Measurements from ENCODE around the gene ADCY7. TPM values are rescaled to one million over a fixed set of nuclear protein-coding genes. Genes with fewer than 3 reads are reported as not detected.

The ADCY7 gene
- total and polyA plus RNA-seq, 2 of the 4 experiments (the other 2 are of a cell fraction): 15.2 to 17.1 TPM

DNA sequence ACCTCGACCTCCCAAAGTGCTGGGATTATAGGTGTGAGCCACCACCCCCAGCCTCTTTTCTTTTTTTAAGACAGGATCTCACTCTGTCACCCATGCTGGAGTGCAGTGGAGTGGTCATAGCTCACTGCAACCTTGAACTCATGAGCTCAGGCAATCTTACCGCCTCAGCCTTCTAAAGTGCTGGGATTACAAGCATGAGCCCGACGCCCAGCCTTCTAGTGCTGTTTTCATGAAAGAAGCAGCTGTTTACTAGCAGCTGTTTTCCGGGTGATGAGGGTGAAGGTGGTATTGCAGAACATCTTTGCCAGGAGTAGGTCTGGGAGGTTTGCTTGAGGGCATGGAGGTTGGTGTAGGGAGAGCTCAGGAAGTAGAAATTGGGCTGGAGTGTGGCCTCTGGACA, 2.0 kb downstream of the ADCY7 start:
- Histone ChIP-seq H3K79me1 (ENCODE audit: low read depth in 1 of 2, low read length in 2 of 2) (peaks cover 16 to 46% of the 10 kb centered on the region in 2 experiments), H4K8ac (ENCODE audit: low read depth in 2 of 2, low read length in 2 of 2) (no peak overlapping the region), H3K9me1 (ENCODE audit: insufficient read depth, low read length) (peaks cover 13% of the 10 kb centered on the region; the same call in 1 of the 2 replicates), H3K56ac (ENCODE audit: extremely low read depth, insufficient read depth, low read length) (no peak overlapping the region), H2BK120ac (ENCODE audit: low read depth, low read length) (no peak overlapping the region), H3K14ac (replicated peaks; ENCODE audit: low read depth, low read length) (no peak overlapping the region), H2AK5ac (ENCODE audit: low read depth, low read length) (no peak overlapping the region), H3K4ac (ENCODE audit: low read depth, low read length) (no peak overlapping the region), H3K9me3 (ENCODE audit: control insufficient read depth, insufficient read depth, low read length) (no peaks in the 10 kb centered on the region), H3K27ac (ENCODE audit: insufficient read depth, low read length) (no peak overlapping the region), H3K4me2 (ENCODE audit: low read depth, low read length) (no peak overlapping the region), H4K91ac (ENCODE audit: insufficient read depth, low read depth, low read length) (no peak overlapping the region), H3K18ac (ENCODE audit: low read depth, low read length) (no peak overlapping the region), H3K36me3 (ENCODE audit: control insufficient read depth, insufficient read depth, low read length) (peaks cover 2% of the 10 kb centered on the region; the same call in 1 of the 2 replicates), H3K4me3 (ENCODE audit: insufficient read depth, low read depth, low read length) (no peak overlapping the region), H2AFZ (replicated peaks; ENCODE audit: low read length, poor library complexity) (no peak overlapping the region), H4K5ac (ENCODE audit: low read depth, low read length) (no peak overlapping the region), H2BK5ac (ENCODE audit: low read depth, low read length, poor library complexity, severe bottlenecking) (no peak overlapping the region), H4K20me1 (ENCODE audit: insufficient read depth, low read length) (no peaks in the 10 kb centered on the region; the same call in 1 of the 2 replicates), H2BK15ac (ENCODE audit: low read depth, low read length) (no peak overlapping the region), H2AK9ac (replicated peaks; ENCODE audit: low read depth, low read length, poor library complexity) (no peak overlapping the region), H3K4me1 (ENCODE audit: control insufficient read depth, insufficient read depth, low read length) (peaks cover 19% of the 10 kb centered on the region), H3K27me3 (ENCODE audit: control insufficient read depth, insufficient read depth, low read length) (no peaks in the 10 kb centered on the region), H2BK20ac (ENCODE audit: low read depth, low read length) (no peak overlapping the region), H3K23ac (ENCODE audit: low read depth, low read length) (no peak overlapping the region), H3K9ac (ENCODE audit: low read depth, low read length) (no peak overlapping the region)
- 91% methylated on average over 3 of the region's 5 CpGs; no CpG with 5 or more reads in 1 of the 2 experiments for WGBS, 2 experiments (ENCODE audit: extremely low coverage in 2 of 2, insufficient read length in 1 of 2)
- ChIA-PET POLR2A (ENCODE audit: unreplicated experiment) (no interaction called here), CTCF (no interaction called here)
- DNase-seq (no peak), ATAC-seq (ENCODE audit: low read depth) (no peak)
- intact Hi-C loops (cut with micrococcal nuclease): loop anchor here (5.0 kb wide), 1 partner anchor 34 kb away; no protein-coding TSS in a partner anchor
- TF ChIP-seq RAD21 (IDR thresholded peaks at IDR 0.05; ENCODE audit: low read length) (no peak), FOS (IDR thresholded peaks at IDR 0.05; ENCODE audit: low read depth, low read length) (no peak), NFE2L2 (IDR thresholded peaks at IDR 0.05; ENCODE audit: low read depth, low read length) (no peak), BHLHE40 (IDR thresholded peaks at IDR 0.05; ENCODE audit: low read depth, low read length) (no peak), CHD1 (IDR thresholded peaks at IDR 0.05; ENCODE audit: low read depth, low read length) (no peak), CEBPB (IDR thresholded peaks at IDR 0.05; ENCODE audit: low read depth, low read length) (no peak), MAFK (IDR thresholded peaks at IDR 0.05; ENCODE audit: low read depth, low read length) (no peak), MAZ (IDR thresholded peaks at IDR 0.05; ENCODE audit: borderline replicate concordance, low read depth, low read length) (no peak), SMC3 (IDR thresholded peaks at IDR 0.05; ENCODE audit: low read depth, low read length) (no peak), RCOR1 (IDR thresholded peaks at IDR 0.05; ENCODE audit: insufficient replicate concordance, low read length) (no peak), RFX5 (IDR thresholded peaks at IDR 0.05; ENCODE audit: low read depth, low read length) (no peak)
- TF ChIP-seq, protein P1, sequence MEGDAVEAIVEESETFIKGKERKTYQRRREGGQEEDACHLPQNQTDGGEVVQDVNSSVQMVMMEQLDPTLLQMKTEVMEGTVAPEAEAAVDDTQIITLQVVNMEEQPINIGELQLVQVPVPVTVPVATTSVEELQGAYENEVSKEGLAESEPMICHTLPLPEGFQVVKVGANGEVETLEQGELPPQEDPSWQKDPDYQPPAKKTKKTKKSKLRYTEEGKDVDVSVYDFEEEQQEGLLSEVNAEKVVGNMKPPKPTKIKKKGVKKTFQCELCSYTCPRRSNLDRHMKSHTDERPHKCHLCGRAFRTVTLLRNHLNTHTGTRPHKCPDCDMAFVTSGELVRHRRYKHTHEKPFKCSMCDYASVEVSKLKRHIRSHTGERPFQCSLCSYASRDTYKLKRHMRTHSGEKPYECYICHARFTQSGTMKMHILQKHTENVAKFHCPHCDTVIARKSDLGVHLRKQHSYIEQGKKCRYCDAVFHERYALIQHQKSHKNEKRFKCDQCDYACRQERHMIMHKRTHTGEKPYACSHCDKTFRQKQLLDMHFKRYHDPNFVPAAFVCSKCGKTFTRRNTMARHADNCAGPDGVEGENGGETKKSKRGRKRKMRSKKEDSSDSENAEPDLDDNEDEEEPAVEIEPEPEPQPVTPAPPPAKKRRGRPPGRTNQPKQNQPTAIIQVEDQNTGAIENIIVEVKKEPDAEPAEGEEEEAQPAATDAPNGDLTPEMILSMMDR (conservative IDR thresholded peaks at IDR 0.05; ENCODE audit: low read depth, low read length): no peak
- TF ChIP-seq, protein P2, sequence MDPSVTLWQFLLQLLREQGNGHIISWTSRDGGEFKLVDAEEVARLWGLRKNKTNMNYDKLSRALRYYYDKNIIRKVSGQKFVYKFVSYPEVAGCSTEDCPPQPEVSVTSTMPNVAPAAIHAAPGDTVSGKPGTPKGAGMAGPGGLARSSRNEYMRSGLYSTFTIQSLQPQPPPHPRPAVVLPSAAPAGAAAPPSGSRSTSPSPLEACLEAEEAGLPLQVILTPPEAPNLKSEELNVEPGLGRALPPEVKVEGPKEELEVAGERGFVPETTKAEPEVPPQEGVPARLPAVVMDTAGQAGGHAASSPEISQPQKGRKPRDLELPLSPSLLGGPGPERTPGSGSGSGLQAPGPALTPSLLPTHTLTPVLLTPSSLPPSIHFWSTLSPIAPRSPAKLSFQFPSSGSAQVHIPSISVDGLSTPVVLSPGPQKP (IDR thresholded peaks at IDR 0.05; ENCODE audit: borderline replicate concordance, low read depth, low read length): no peak
- TF ChIP-seq, protein P3, sequence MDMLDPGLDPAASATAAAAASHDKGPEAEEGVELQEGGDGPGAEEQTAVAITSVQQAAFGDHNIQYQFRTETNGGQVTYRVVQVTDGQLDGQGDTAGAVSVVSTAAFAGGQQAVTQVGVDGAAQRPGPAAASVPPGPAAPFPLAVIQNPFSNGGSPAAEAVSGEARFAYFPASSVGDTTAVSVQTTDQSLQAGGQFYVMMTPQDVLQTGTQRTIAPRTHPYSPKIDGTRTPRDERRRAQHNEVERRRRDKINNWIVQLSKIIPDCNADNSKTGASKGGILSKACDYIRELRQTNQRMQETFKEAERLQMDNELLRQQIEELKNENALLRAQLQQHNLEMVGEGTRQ (IDR thresholded peaks at IDR 0.05; ENCODE audit: low read depth, low read length): no peak
- no TSS peak for BruUV-seq (replicated peaks)
- dilution Hi-C loops (cut with HindIII; ENCODE audit: low sequenced_read_pairs, unreplicated experiment): no loop called here
- in situ Hi-C loops (cut with MboI; ENCODE audit: low sequenced_read_pairs): no loop called here

All from IMR-90 (cell line).